Colonic mucosa (tissue), 4 donors: ENCODE measurements around the gene DDX39A. TPM values are rescaled to one million over a fixed set of nuclear protein-coding genes. Genes with fewer than 3 reads are reported as not detected.

Experiments used
- DNase-seq: peaks from one replicate; pipeline ENCODE4 v3.0.0-alpha.2; 2020
- H3K27ac ChIP-seq: fragments of 200-600 bp; one replicate; pipeline ENCODE4 v1.8.0; 2021
- H3K27me3 ChIP-seq: fragments of 200-600 bp; one replicate; pipeline ENCODE4 v1.8.0; 2021
- H3K36me3 ChIP-seq: fragments of 200-600 bp; one replicate; pipeline ENCODE4 v1.8.0; 2021
- H3K4me1 ChIP-seq: fragments of 200-600 bp; one replicate; pipeline ENCODE4 v1.8.0; 2021; ENCODE audit warnings: mild to moderate bottlenecking
- H3K4me3 ChIP-seq: fragments of 200-600 bp; one replicate; pipeline ENCODE4 v1.8.0; 2021
- H3K9ac ChIP-seq, 2 donors: one replicate each; pipeline ENCODE4 v1.7.0; 2013; ENCODE audit warnings: control low read depth in 2 of 2, low read depth in 2 of 2, low read length in 2 of 2
- H3K9me3 ChIP-seq: fragments of 200-600 bp; one replicate; pipeline ENCODE4 v1.8.0; 2021
- CTCF ChIP-seq: fragments of 200-600 bp; IDR thresholded peaks from one replicate; pipeline ENCODE4 v1.8.0; 2022; ENCODE audit warnings: antibody characterized with exemption, mild to moderate bottlenecking
- intact Hi-C: fragments of 100-400 bp; cut with DNase I; formaldehyde crosslinking; loops from one replicate; pipeline ENCODE4 v1.14.1; 2022
- total RNA-seq, 2 donors: library from RNA; stranded (reverse); fragmentation: NEBNext Ultra II Directional in 1 of 2; extraction: Animal tissue kit (Norgen Biotek cat#: 25700) in 1 of 2; gene quantifications; one replicate each; pipeline ENCODE4 v1.2.1, GENCODE V29; 2021
- donor health status: healthy.
- donor health status: DM: no; HTN: no; CAD: no.
- donor health status: DM: no; HTN: no; CAD: no.

The DDX39A gene
- total RNA-seq, 2 donors from 2014 or later, result 55.2 to 160 TPM

GRCh38 chr19:14412324-14412995 lies 6.7 kb downstream of the DDX39A start:
- Histone ChIP-seq H3K9ac (no peak overlapping the region), H3K27me3 (no peaks in the 10 kb centered on the region), H3K4me1 (peaks cover 24% of the 10 kb centered on the region), H3K36me3 (peaks cover 30% of the 10 kb centered on the region), H3K9me3 (no peaks in the 10 kb centered on the region), H3K27ac (no peak overlapping the region), H3K4me3 (no peak overlapping the region)
- TF ChIP-seq CTCF, result no peak
- intact Hi-C loops, result no loop called here
- DNase-seq, result no peak

- H3K36me3 ChIP-seq, result peaks cover 30% of the 10 kb centered on the region
- intact Hi-C loops, result no loop called here
- TF ChIP-seq CTCF, result no peak
- no peaks in the 10 kb centered on the region for H3K27me3 ChIP-seq
- no peak overlapping the region for H3K4me3 ChIP-seq
- peaks cover 20% of the 10 kb centered on the region for H3K4me1 ChIP-seq
- no peak for DNase-seq
- no peak overlapping the region for H3K27ac ChIP-seq
- no peak overlapping the region for H3K9ac ChIP-seq
- H3K9me3 ChIP-seq, result no peaks in the 10 kb centered on the region
These were observed 7.2 kb downstream of the DDX39A start for GRCh38 chr19:14411938-14412245.

DNA sequence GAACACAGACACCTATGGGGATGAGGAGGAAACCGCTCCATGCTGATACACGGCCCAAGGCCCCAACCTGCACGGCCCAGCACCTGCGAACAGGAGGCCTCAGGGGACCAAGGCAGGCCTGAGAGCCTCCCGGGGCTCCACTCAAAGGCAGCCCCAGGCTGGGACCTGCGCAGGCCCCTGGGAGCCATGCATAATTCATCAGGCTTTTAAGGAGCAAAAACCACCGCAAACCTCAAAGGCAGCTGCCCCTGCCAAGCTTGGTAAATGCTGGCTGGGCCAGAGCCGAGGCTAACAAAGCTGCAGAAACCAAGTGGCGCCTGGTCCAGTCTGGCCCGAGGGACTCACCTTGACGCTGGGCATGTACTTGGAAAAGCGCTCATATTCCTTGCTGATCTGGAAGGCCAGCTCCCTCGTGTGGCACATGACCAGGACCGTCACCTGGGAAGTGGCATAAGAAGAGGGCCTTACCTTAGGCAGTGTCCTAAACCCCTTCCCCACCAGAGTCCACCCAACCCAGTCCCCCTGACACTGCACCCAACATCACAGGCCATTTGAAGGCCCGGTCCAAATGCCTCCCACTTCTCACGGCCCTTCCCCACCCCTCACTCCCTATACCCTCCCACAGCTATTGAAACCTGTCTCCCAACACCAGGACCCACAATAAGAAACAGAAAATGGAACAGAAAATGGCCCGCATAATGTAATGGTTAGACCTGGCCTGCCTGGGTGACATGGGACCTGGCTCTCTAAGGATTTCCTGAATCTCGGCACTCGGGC lies 7.8 kb downstream of the DDX39A start:
- no peak for TF ChIP-seq CTCF
- H3K4me3 ChIP-seq, result no peak overlapping the region
- no peak overlapping the region for H3K27ac ChIP-seq
- H3K36me3 ChIP-seq, result peaks cover 30% of the 10 kb centered on the region
- no peak overlapping the region for H3K9ac ChIP-seq
- peaks cover 15% of the 10 kb centered on the region for H3K4me1 ChIP-seq
- intact Hi-C loops, result no loop called here
- no peaks in the 10 kb centered on the region for H3K27me3 ChIP-seq
- no peaks in the 10 kb centered on the region for H3K9me3 ChIP-seq
- no peak for DNase-seq

GRCh38 chr19:14410091-14411051 lies 8.8 kb downstream of the DDX39A start:
- H3K36me3 ChIP-seq, result peaks cover 30% of the 10 kb centered on the region
- H3K27ac ChIP-seq, result no peak overlapping the region
- no peaks in the 10 kb centered on the region for H3K27me3 ChIP-seq
- no peak for TF ChIP-seq CTCF
- no peak for DNase-seq
- H3K4me3 ChIP-seq, result no peak overlapping the region
- H3K9ac ChIP-seq, result no peak overlapping the region
- peaks cover 11% of the 10 kb centered on the region for H3K4me1 ChIP-seq
- intact Hi-C loops, result no loop called here
- no peaks in the 10 kb centered on the region for H3K9me3 ChIP-seq
